Measurements from ENCODE around the gene ZNF423.

ZNF423 gene

DNA sequence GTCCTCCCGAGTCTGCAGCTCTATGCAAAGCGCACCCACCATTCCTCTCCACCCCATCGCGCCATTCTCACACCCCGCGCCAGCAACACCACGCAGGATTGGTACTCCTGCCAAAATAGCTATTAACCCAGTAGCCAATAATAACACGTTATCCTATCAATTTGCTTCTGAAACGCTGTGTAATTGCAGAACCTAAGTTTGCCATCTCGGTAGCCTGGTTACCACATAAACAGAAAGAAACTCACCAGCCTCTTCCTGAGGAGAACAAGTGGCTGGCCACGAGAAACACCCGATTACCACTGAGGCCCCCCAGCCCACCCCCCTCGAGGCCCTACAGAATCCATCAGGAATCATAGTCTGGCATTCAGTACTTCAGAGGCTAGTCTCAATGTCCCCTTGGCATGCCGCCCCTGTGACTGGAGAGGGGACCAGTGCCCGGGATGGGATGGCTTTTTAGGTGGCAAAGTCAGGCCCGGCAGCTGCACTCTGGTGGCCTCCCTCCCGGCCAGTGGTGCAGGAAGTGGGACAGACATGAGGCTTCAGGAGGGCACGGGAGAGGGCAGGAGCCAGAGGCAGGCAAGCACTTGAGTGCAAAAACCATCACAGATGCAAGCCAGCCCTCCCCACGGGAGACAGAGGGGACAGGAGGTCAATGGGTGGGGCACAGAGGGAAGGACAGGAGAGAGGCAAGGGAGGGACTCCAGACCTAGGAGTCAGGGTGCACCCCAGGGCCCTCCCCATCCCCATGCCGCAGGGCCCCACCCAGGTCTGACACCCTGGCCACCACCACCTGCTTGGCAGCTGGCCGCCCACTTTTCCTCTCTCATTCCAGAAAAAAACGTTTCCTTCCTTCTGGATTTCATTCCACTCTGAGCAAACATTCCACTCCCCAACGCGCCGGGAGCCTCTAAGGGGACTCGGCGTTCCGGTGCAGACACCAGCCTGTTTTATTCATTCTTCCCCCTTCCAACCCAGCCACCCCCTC is 192.5 kb downstream of the ZNF423 start:
- DNase-seq (ENCODE audit: low read depth), result no peak

DNA sequence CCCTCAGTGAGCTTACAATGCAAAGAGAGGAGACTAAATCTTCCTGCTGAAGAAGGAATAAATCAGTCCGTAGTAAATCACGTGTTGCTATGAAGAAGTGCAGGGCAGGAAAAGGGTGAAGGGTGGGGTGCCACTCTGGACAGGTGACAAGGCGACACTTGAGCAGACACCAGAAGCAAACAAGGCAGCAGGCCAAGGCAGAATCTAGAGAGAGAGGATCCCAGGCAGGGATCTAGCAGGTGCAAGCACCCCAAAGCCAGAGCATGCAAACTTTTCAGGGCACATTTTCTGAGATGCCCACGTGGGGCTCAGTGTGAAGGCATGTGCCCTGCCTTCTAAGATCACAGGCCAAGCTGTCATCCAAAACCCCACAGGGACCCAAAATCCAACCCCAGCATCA is 193.3 kb downstream of the ZNF423 start:
- DNase-seq (ENCODE audit: low read depth), result no peak

DNA sequence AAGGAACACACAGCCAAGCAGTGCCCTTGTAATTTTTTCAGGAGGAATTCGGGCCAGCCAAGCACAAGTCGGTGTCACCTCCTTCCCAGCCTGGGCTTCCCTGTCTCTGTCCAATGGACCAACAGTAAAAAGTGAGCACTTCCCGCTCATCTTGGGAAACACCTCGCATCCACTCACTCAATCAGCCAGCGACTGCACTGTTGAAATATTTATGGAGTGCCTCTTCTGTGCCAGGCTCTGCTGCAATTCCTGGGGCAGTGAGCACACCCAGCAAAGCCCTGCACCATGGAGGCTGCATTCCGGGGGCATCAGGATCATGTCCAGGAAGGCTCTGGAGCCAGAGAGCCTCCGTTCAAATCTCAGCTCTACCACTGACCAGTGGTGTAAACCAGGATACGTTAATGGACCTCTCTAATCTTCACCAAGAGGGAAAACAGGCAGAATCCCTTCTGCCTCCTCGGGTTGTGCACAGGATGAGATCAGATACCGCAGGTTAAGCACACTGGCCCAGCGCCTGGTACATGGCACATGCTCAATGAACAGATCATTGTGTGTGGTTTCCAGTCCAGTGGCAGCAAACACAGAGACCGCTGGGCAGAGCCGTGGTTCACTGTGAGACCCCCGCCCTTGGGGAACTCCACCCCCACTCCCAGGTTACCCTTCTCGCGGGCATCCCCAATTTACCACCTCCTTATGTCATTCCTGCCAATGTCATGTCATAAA is 194.3 kb downstream of the ZNF423 start:
- DNase-seq (ENCODE audit: low read depth), result no peak

DNA sequence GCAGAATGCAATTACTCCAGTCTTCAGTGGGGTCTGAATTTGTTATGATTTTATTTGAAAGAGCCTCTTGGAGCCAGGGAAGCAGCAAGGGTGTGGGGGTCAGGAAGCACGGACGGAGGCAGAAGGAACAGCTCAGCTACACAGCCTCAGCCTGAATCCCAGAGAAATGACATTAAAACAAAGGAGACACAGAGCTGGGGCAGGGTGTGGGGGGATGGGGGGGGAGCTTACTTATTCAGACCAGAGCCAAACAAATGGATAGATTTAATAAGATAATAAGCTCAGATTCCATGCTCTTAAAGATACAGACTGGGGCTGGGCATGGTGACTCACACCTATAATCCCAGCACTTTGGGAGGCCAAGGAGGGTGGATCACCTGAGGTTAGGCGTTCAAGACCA is 195.3 kb downstream of the ZNF423 start:
- DNase-seq (ENCODE audit: low read depth), result no peak

DNA sequence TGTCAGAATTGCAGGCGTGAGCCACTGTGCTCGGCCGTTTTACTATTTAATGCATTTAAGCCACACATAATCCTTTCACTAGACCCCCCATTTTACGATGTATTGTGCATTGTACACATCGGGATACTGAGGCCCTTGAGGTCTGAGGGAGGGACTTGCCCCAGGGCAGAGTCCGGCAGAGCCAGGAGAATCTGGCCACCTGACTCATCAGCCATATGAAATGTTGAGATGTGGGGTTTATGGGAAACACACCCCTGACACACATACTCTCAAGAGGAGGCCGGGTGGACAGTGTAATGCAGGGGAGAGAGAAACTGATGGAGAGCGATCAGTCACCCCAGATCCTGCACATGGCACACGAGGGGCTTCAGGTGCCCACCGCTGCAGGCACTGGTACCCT is 196.6 kb downstream of the ZNF423 start:
- no peak for DNase-seq (ENCODE audit: low read depth)

DNA sequence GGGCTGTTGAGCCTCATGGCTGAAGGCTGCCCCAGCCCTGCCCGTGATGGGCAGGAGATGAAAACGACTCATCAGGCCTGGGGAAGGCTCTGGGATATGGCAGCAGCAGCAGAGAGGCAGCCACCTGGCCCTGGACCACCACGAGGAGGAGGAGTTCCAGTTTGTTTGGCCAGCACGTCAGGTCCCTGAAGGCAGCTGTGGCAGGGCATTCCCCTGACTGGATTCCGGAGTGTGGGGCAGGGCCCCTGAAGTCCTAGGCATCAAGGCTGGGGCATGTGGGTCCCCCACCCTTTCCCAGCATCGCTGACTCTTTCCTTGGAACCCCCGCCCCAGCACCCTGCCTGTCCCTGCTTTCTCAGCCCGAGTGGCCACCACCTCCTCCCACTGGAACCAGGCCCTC is 197.4 kb downstream of the ZNF423 start:
- no peak for DNase-seq (ENCODE audit: low read depth)

DNA sequence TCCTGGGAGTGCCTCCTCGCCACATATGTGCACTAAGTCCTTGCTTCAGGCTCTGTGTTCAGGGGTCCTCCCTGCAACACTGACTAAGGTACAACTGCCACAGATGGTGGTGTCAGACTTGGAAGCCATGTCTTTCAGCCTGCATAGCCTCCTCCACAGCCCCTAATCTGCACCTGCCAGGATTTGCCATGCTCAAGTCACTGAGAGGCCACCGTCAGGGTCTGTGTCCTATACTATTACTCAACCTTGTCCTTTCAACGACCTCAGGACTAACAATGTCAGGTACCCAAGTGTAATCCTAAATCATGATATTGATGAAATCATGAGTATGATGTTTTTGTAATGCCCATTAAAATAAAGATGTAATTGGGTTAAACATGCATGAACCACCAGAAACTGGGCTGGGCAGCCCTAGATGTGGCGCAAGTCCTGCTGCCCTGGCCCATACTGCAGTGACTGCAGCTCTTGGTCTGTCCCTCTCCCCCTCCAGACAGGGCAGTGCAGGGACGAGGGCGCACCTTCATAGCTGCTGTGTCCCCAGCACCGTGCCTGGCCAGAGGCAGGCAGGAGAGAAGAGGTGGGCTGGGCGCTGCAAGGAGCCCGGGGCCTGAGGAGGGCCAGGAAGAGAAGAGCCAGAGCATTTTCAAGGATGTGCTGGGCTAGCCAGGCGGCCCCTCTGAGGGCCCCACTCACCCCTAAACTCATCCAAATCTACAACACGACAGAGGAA is 198.0 kb downstream of the ZNF423 start:
- no peak for DNase-seq (ENCODE audit: low read depth)

DNA sequence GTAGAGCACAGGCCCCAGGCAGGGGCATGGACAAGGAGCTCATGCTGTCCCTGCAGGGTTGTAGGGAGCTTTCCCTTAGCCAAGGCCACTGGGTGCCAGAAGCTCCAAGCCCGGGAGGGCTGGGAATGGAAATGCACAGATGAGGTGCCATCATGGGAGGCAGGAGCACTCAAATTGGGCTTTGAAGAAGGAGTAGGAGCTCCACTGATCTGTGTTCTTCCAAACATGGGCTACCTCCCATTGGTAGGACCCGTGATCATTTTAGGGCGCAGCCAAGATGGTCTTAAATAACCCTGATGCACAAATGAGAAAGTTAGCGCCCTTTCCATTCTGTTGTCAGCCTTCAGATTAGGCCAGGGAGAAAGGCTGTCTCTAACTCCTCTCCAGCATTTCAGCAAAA is 201.5 kb downstream of the ZNF423 start:
- DNase-seq (ENCODE audit: low read depth), result no peak

DNA sequence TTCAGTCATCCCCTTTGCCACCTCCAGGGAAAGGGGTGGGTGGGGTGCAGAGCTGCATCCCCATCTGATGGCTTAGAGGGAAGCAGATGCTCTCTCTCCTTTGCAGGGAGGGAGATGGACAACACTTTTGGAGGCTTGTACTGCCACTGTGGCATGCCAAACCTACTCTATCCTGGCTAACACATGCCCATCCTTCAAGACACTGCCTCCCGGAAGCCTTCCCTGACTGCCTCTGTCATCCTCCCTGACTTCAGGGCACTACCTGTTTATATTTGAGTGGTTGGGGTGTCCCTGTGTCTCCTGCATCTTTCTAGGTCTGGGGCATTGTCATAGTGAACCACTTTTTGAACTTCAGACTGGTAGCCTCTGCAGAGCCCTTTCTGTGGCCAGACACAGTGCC is 202.3 kb downstream of the ZNF423 start:
- DNase-seq (ENCODE audit: low read depth), result no peak

DNA sequence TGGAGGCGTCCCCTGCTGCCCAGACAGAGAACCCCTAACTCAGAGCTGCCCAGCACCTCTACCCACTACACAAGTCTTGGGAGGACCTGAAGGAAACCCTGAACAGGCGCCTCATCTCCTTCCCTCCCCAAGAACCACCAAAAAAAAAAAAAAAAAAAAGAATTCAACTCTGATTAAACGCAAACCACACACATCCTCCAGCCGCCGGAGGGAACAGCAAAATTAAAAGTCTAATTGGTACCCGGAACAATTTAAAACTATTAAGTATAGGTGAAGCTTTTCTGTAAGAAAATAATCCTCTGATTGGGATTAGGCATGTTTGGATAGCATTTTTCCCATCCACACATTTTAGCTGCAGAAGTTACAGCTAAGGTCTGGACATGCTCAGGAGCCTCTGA is 202.7 kb downstream of the ZNF423 start:
- no peak for DNase-seq (ENCODE audit: low read depth)

DNA sequence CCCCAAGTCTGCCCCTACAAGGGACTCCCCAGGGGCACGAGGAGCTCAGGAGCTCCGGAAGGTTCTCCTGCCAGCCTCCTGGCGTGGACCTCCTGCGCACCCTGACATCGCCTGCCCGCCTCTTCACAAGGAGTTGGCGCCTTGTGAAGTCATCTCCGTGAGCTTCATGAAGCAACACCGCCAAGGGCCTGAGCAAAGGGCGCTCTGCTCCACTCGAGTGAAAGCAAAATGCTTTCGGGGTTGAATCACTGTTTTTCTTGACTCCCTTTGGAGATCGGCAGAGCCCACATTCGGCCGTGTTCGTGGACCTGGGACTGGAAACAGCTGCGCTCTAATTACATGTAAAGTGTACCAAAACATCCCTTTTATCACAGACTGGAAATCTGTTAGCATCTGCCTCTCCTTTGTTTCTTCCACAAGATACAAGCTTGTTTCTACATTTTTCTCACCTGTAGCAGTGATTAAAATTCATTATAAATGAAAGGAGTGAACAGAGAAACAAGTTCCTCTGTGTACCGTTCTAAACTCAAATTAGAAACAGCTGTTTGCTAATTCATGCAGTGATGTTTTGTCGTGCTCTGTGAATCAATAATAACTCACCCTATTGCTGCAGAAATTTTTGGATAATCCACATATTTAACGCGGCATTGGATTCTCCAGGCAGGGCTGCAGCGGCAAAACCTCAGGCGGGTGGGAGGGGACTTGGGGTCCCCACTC is 203.3 kb downstream of the ZNF423 start:
- no peak for DNase-seq (ENCODE audit: low read depth)

DNA sequence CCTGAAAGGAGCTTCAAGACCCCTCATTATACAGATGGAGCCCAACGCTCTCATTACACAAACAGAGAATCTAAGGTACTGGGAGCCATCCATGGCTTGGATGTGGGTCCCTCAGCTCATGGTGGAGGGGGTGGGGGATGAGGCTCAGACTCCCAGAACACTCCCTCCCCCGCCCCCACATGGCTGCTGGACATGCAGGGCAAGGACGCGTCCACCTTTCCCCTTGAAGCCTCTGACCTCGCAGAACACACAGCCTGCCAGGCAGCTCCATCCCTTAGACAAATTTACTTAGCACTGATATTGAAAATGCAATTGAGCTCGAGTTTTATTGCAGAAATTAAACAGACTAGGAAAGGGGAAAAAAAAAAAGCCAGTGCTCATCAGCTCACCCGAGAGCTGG is 203.9 kb downstream of the ZNF423 start:
- DNase-seq (ENCODE audit: low read depth), result no peak

DNA sequence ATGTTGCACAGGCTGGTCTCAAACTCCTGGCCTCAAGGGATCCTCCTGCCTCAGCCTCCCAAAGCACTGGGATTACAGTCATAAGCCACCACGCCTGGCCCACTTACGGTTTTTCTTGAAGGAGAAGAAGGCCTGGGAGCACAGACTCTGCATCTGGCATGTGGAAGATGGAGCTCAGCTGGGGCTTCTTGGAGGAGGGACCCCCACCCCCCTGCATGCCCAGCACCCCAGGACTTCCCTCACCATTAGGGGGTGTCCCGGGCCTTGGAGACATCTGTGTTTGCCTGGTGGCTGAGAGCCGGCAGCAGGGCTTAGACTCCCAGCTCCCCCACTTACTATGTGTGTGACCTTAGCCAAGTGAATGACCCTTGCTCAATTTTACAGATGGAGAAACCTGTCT is 204.7 kb downstream of the ZNF423 start:
- DNase-seq (ENCODE audit: low read depth), result no peak

DNA sequence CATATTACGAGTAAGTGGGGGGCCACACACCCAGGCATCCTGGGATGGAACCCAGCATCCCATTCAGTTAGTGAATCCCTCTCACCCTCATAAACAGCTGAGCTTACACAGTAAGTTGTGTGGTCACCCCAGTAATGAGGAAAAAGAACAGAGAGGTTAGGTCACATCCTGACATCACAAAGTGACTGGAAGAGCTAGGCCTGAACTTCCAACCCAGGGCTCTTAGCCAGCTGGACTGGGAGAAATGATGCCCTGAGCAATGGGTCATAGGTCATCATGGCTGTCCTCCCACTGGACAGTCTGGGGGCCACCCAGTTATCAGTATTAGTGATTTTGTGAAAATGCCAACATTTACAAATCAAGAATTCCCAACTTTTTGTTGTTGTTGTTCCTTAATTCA is 205.3 kb downstream of the ZNF423 start:
- no peak for DNase-seq (ENCODE audit: low read depth)

DNA sequence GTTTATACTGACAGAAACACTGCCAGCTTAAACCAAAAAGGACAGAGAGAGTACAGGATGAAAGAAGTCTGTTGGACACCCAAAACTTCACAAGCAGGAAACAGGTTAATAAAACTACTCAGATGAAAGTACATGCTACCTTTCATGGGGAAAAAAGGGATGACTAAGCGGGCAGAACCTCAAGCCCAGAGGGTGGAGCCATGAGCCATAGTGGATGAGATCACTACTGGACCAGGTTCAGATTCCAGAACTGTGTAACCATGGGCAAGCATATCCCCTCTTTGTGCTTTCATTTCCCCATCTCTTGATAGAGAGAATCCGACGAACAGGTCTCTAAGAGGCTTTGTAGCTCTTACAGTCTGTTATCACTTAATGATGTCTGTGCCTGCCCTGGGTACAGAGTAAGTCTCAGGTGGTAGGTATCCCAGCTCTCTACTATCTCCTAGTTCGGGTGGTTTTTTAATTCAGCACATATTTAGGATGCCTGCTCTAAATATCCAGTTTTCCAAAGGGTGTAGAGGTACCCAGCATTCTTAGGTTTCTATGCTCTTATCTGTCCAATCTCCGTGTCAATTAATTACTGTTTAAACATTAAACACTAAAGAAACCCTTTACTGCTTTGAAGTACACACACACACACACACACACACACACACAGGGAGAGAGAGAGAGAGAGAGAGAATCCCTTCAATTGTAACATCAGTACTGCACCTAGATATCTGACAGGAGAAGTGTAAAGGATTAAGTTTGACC is 206.7 kb downstream of the ZNF423 start:
- DNase-seq (ENCODE audit: low read depth), result no peak

DNA sequence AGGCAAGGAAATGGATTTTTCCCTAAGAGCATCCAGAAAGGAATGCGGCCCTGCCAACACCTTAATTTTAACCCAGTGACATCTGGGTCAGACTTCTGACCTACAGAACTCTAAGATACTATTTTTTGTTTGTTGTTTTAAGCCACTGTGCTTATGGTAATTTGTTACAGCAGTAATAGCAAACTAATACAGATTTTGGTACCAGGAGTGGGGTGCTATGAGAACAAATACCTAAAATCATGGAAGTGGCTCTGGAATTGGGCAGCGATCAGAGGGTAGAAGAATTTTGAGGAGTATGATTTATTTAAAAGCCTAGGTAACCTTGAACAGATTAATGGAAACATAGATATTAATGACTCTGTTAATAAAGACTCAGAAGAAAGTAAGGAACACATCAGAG is 208.2 kb downstream of the ZNF423 start:
- no peak for DNase-seq (ENCODE audit: low read depth)

DNA sequence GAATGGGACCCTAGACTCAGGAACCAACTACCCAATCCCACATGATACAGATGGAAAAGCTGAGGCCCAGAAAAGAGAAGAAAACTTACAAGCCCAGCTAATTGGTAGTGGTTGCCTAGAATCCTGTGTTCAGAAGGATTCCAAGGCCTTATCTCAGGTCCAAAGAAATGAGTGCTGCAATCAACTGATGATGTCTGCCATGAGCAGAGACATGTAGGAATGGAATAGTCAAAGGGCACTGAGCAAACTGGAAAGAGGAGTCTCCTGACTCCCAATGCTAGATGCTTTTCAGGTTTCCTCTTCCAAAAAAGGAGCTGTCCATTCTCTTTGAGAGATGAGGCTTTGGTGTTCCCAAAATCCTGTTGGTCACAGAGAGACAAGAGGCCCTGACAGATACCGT is 210.6 kb downstream of the ZNF423 start:
- no peak for DNase-seq (ENCODE audit: low read depth)

DNA sequence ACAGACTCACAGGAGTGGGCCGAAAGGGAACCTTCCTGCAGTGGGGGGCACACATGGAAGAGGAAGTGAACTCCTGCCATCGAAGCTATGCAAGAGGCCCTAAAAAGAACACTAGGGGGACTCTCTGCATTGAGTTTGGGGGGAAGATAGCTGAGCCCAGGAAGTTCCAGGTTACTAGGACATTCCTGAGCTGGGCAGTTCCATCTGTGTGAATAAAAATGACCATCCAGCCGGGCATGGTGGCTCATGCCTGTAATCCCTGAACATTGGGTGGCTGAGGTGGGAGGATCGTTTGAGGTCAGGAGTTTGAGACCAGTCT is 211.8 kb downstream of the ZNF423 start:
- no peak for DNase-seq (ENCODE audit: low read depth)

DNA sequence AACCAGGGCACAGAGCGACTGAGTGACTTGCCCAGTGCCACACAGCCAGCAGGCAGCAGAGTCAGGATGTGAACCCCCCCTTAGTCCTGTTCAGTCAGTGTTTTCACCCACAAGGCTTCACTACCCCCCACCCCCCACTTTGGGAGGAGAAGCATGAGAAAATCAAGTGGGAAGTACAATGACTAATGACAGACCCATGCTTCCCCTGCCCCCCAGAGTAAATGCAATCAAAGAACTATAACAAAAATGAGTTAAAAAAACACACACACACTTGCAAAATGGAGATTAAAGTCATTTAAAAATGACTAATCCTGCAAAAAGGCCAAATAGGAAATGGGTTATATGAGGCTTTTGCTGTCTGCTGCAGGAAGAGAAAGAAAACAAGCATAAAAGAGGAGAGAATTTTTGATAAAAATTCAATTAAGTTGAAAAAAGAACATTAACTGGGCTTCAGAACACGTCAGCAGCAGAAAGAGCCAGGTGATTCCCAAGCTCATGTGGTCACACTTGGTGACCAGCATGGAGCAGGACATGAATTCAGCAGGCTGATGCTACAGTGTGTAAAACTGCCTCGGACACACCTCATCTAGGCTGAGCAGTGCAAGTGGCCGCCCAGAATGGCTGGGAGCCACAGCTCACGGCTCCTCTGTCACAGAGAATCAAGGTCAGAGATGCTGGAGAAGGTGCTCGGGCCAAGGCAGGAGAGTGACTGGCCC is 212.3 kb downstream of the ZNF423 start:
- no peak for DNase-seq (ENCODE audit: low read depth)

DNA sequence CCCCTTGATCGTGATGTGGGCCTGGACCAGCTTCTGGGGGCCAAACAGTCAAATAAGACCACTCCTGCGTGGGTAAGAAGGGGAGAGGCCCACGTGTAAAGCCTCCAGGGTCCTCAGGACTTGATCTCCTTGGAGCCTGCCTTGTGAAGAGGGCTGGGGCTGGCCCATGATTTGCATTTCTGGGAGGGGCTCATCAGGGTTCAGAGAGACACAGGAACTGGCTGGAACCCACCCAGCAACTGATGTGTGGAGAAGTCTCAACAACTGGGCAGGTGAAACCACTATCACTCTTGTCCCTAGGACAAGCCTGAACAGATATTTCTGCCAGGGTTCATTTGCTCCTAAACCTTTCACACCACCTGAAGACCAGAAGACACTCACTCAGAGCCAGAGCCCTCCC is 214.7 kb downstream of the ZNF423 start:
- DNase-seq (ENCODE audit: low read depth), result no peak

DNA sequence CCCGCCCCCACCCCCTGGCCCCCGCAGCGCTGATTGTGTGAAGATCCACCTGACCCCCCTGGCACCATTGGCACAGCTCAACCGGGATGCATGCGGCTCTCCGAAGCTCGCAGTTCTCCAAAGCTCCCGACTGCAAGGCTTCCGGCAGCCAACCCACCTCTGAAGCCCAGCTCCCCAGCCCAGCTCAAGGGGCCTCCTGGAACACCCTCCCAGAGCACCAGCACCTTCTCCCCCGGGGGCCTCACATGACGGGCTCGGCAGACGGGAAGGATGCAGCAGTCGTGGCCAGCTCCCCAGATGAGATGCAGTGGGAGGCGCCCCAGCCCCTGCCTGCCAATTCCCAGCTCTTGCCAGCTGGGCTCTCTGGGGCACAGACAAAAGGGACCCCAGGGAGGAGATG is 215.3 kb downstream of the ZNF423 start:
- no peak for DNase-seq (ENCODE audit: low read depth)
